NCI-H1436 (cell line): ENCODE results near the gene IL1RL2.

Experiments
- DNase-seq: peaks from one replicate; lab custom pipeline; 2025; lab: John Stamatoyannopoulos, UW

IL1RL2 gene

DNA sequence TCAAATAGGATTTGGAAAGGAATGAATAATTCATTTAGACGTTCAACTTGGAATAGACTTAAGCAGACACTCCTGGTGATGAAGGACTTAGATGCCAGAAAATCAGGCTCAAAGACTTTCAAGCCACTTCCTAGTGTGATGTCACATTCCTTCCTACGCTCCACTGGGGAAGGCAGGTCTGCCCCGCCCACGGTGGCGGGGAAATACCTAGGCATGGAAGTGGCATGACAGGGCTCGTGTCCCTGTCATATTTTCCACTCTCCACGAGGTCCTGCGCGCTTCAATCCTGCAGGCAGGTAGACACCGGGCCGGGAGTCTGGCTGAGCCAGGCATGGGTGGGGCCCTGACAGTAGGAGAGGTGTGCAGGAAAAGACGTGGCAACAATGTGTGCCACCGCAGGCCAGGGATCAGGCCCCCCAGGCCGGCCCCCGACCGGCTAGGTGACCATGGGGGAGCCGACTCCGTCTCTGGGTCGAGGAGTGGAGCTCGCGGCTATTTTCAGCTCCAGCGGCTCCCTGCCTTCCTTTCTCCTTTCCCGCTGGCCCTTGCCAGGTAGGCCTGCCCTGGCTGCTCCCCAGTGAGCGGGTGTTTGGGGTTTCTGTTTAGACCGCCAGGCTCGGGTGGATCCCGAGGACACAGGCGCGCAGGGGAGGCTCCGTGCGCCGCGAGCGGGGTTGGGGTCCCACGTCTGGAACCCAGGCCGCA is at the start of gene IL1RL2:
Gene IL1RL2 (plus strand): TSS at position 233 of the 705 bp plus-strand sequence. CDS start 845 bp downstream, outside the sequence.
- DNase-seq = no peak

DNA sequence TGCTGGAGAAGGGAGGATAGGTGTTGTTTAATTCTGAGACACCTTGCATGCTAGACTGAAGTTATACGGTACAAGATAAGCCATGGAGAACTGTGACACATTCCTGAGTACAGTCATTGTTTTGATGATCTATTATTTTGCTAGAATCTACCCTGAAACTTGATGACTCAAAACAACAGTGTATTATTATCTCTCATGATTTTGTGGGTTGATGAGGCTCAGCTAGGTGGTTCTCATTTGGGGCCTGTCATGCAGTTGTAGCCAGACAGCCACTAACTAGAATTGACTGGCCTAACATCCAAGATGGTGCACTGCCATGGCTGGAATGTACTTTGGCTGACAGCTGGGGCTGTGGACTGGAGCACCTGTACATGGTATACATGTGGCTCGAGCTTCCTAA is 49.7 kb upstream of the IL1RL2 start:
- no peak for DNase-seq

- DNase-seq = no peak
Observed at GRCh38 chr2:102138331-102138730, 48.5 kb upstream of the IL1RL2 start.

- no peak for DNase-seq
Observed at GRCh38 chr2:102139851-102140250, 47.0 kb upstream of the IL1RL2 start.

- DNase-seq = no peak
Observed at GRCh38 chr2:102140377-102140776, 46.4 kb upstream of the IL1RL2 start.

DNA sequence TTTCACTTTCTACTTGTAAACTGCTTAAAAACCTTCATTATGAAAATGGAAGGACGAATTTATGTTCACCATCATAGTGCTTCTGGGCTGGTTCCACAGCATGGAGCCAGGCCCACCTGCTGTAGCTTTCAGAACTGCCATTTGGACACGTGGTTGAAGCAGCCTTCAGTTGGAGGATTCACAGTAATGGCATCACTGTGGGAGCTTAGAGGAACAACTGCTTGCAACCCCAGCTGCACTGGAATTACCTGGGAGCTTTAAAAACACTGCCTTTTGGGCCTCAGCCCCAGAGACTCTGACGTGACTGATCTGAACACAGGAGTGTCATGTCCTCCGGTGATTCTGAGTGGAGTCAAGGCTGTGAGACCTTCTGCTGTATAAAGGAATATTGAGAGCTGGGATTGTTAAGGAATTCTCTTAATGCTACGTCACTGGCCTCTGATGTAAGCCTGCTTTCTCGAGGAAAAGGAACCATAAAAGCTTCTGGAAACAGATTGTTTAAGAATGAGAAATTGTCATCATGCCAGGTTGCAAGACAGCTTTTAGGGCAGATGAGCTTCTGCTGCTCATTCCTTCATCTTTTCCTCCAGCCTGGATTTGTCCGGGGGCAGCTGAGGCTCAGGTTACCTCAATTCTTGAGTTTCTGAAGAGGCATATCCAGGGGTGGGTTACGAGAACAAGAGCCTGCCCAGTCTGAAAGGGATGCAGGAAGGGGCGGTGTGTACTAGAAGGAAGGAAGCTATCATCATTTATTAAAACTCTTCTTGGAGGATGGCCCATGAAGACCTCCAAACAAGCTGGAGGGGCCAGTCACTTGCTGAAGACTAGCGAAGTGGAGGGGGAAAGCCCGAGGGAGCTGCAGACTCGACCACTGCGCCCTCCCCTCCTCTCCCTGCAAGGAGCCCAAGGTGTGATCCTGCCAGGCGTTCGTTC is 45.5 kb upstream of the IL1RL2 start:
- DNase-seq = no peak

- DNase-seq = no peak
Observed at GRCh38 chr2:102141970-102142828, 44.6 kb upstream of the IL1RL2 start, which contains the start of gene IL1R1. Gene IL1R1, plus strand, starts transcription at chr2:102142746. Its CDS starts 14,979 bp downstream, at chr2:102157725.

DNA sequence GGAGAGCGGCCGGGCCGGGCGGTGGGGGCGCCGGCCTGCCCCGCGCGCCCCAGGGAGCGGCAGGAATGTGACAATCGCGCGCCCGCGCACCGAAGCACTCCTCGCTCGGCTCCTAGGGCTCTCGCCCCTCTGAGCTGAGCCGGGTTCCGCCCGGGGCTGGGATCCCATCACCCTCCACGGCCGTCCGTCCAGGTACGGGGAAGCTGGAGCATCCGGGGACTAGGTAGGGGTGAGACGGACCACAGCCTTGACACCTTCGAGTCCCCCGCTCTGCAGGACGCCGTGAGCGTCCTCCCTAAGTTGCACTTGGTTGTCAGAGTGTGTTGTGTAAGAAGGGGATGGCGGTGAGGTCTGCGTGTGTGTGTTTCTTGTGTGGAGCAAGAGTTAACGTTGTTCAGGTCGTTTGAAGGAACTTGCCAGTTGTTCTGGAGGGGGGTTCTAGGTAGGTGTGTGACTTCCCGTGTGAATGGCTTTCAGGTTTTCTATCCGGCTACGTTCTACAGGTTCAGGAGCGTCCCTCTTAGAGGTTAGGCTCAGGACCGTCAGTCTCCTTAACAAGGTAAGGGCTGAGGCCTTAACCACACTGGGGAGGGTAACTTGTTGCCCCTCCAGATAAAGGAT is 43.9 kb upstream of the IL1RL2 start:
- DNase-seq = no peak

- DNase-seq = no peak
Observed at GRCh38 chr2:102143450-102143985, 43.3 kb upstream of the IL1RL2 start.

DNA sequence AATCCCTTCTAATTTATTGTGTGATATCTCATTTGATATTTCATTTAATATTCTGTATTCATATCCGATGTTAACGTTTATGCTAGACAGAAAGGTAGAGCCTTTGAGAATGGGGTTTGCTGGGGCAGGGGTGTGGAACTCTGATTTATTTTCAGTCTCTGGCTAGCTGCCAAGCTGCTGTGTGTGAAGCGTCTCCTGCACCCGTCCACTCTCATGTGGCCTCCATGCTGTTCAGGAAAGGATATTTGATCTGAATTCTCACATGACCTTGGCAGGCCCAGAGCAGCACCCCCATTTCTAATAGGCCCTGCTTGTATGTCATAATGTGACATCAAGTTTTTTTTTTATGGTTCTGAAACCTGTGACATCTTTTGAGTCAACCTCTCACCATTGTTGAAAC is 42.7 kb upstream of the IL1RL2 start:
- DNase-seq = no peak

DNA sequence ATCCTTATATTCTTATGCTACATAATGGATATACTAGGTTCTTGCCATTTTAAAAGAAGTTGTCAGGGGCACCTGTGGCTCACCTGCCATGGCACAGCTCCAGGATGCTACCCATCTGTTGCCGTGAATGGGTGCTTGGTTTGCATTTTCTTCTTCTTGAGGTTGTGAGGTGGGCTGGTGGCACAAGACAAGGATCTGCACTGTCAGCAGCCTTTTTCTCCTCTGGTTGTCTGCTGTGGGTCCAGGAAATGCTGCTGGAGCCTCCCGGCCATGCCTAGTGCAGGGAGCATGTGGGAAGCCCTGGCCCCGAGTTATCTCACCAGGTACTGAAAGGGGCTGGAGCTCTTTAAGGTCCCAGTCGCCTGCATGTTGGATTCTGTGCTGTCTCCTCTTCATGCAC is 41.7 kb upstream of the IL1RL2 start:
- DNase-seq = no peak

DNA sequence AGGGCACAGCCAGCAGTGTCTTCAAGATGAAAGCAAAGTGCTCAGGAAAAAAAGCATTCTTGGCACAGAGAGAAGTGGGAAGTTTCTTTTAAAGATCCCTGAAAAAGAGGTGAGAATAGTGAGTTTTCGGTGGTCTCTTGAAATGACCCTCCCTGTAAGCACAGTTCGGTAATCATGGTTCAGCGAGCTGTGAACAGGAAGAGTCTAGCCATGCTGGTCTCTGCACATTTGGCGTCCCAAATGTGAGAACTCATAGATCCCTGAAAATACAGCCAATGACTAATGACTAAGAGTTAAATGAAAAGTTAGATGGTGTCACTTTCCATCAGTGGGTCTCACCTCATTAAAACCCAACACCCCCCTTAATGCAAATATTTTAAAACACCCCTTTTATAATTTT is 40.9 kb upstream of the IL1RL2 start:
- DNase-seq = no peak

- no peak for DNase-seq
Observed at GRCh38 chr2:102147935-102148334, 38.9 kb upstream of the IL1RL2 start.

DNA sequence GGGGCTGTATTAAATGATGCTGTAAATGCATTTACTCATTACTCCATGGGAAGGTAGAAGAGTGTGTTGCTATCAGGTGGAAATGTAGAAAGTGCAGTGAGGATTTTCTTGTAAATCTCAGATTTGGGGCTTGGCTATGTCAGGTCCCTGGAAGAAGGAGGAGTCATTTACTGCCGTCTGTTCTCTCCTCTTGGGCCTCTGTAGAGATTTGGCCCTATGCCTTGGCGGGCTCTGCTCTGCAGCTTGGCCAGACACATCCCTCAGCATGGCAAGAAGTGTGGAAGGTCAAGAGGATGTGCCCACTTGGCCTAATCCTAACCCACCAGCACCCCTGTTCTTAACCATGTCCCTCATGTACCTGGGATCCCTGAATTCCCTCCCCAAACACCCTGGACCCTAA is 37.6 kb upstream of the IL1RL2 start:
- no peak for DNase-seq

GRCh38 chr2:102149644-102150455 is 37.0 kb upstream of the IL1RL2 start:
- no peak for DNase-seq

DNA sequence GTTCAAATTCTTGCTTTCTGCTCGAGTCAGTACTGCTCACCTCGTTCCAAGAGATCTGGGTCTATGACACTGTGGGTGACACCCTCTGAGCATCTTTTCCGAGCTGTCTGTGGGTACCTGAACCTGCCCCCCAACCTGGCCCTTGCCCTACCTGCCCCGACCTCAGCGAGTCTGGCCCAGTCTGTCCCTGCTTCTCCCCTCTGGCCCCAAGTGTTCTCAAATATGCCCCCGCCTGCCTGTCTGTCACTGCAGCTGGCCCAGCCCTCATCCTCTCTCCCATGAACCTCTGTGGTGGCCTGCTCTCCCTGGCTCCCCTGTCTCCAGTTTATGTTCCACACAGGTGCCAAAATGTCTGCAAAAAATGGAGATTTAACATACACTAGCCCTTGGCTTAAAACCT is 32.5 kb upstream of the IL1RL2 start:
- no peak for DNase-seq

DNA sequence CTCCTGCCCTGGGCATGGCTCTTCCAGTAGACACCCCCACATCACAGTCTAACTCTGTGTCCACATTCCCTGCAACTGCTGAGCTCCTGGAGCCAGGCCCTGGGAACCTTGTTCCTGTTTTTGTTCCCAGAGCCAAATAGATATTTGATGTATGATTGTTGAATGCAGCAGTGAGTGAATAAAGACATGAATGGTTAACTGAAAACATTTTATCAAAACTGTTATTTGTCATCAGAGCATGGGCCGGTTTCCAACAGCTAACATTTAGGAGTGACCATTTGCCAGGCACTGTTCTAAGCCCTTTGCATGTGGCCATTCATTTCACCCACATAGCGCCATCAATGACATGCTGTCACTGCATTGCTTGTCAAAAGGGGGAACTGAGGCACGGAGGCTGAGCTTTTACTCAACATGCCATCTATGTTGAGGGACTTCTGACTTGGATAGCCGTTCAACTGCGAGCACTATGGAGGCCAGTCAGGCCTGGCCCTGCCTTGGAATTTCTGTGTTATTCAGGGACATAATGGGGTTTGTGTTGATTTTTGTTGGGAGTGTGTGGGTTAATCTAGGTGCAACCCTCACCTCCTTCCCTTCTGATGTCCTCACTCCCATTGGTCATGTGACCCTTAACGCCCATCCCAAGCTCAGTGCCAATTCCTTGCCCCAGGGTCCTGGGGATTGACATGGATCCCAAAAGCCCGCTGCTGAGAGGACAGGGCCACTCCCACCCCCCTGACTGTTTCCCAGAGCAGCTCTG is 31.7 kb upstream of the IL1RL2 start:
- no peak for DNase-seq

- no peak for DNase-seq
Observed at GRCh38 chr2:102155703-102156515, 30.9 kb upstream of the IL1RL2 start.
